CD4-positive, alpha-beta T cell treated with Interleukin-4 for 1 hour (primary cell): ENCODE measurements around the gene VWA3B.
"Not testable (repeated sequence)": the region's sequence is repeated elsewhere in the genome, so short reads cannot be mapped to it uniquely, and the experiment has no call there.

Experiments used
- DNase-seq, 2 donors: peaks; one replicate each; pipeline ENCODE4 v3.0.0-alpha.2; 2020 to 2022

Gene VWA3B

GRCh38 chr2:98134172-98135005, 47.4 kb downstream of the VWA3B start:
- DNase-seq, result peak; percentile 23 to 84

GRCh38 chr2:98137196-98137595, 50.2 kb downstream of the VWA3B start:
- no peak for DNase-seq

- DNase-seq, result not testable (repeated sequence)
Measured at GRCh38 chr2:98138978-98139377, 52.0 kb downstream of the VWA3B start.

GRCh38 chr2:98140210-98140609, 53.2 kb downstream of the VWA3B start:
- DNase-seq, result no peak

- no peak for DNase-seq
Measured at GRCh38 chr2:98142106-98142791, 55.3 kb downstream of the VWA3B start.

GRCh38 chr2:98145070-98145469, 58.1 kb downstream of the VWA3B start:
- DNase-seq, result no peak

GRCh38 chr2:98147900-98148299, 60.9 kb downstream of the VWA3B start:
- not testable (repeated sequence) for DNase-seq

GRCh38 chr2:98148595-98149332, 61.8 kb downstream of the VWA3B start:
- no peak for DNase-seq

- DNase-seq, result peak in 1 of 2 donors; percentile 50
Measured at GRCh38 chr2:98149333-98149697, 62.3 kb downstream of the VWA3B start.

GRCh38 chr2:98153481-98153880, 66.5 kb downstream of the VWA3B start:
- no peak for DNase-seq

GRCh38 chr2:98155291-98155690, 68.3 kb downstream of the VWA3B start:
- DNase-seq, result no peak

- DNase-seq, result no peak
Measured at GRCh38 chr2:98155716-98156115, 68.7 kb downstream of the VWA3B start.

GRCh38 chr2:98156304-98156703, 69.3 kb downstream of the VWA3B start:
- no peak for DNase-seq

GRCh38 chr2:98157557-98157956, 70.6 kb downstream of the VWA3B start:
- no peak for DNase-seq

GRCh38 chr2:98158305-98158704, 71.3 kb downstream of the VWA3B start:
- no peak for DNase-seq

GRCh38 chr2:98160554-98160953, 73.6 kb downstream of the VWA3B start:
- no peak for DNase-seq

- DNase-seq, result no peak
Measured at GRCh38 chr2:98161186-98161585, 74.2 kb downstream of the VWA3B start.

- DNase-seq, result no peak
Measured at GRCh38 chr2:98164256-98164655, 77.3 kb downstream of the VWA3B start.

GRCh38 chr2:98165516-98166071, 78.6 kb downstream of the VWA3B start:
- no peak for DNase-seq

GRCh38 chr2:98167916-98168315, 80.9 kb downstream of the VWA3B start:
- no peak for DNase-seq

GRCh38 chr2:98170076-98170475, 83.1 kb downstream of the VWA3B start:
- DNase-seq, result no peak

GRCh38 chr2:98172150-98172765, 85.3 kb downstream of the VWA3B start:
- DNase-seq, result no peak

- no peak for DNase-seq
Measured at GRCh38 chr2:98172951-98173350, 86.0 kb downstream of the VWA3B start.
